ENCODE measurements around the gene CXCL16.

CXCL16 gene

DNA sequence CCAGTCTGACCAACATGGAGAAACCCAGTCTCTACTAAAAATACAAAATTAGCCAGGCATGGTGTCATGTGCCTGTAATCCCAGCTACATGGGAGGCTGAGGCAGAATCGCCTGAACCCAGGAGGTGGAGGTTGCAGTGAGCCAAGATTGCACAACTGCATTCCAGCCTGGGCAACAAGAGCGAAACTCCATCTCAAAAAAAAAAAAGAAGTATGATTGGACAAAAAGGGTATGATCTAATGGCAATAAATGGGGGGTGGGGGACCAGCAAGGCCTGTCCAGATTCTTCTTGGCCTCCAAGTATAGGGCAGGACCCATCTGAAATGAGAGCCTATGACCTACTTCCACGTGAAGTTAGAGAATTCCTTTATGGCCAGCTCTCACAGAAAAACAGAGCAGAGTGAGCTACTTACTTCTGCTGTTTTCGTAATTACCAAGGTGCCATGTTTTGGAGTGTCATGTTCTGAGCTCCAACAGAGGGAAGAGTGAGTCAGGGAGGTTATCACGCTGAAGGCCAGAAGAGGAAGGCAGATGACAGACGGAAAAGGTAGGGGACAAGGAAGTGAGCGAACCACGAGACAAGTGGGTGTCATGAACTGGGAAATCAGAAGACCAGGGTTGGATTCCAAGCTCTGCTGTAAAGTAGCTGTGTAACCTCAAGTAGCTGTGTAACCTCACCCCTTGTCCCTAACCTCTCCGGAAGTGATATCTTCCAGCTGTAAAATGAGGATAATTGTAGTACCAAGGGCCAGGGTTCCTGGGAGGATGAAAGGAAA is 3.7 kb downstream of the CXCL16 start:
- H3K27me3 ChIP-seq (ENCODE audit: control insufficient read depth in 3 of 3, insufficient read depth in 3 of 3, low read depth in 1 of 3, low read length in 3 of 3), result peaks cover 23 to 49% (median 37%) of the 10 kb centered on the region in 3 experiments
- H4K8ac ChIP-seq (ENCODE audit: low read depth, low read length), result no peak overlapping the region
- peaks cover 1 to 8% of the 10 kb centered on the region in 2 donors for H3K36me3 ChIP-seq (replicated peaks in 1 of 2; ENCODE audit: control insufficient read depth in 2 of 2, insufficient read depth in 2 of 2, low read length in 2 of 2)
- H3K4me1 ChIP-seq (ENCODE audit: control insufficient read depth in 2 of 2, insufficient read depth in 1 of 2, low read depth in 1 of 2, low read length in 2 of 2), result peaks cover 3% of the 10 kb centered on the region in 2 donors
- no peak overlapping the region for H2AK5ac ChIP-seq (ENCODE audit: low read depth, low read length)
- no CpG with 5 or more reads among the region's 9 CpGs for WGBS, 2 donors (ENCODE audit: extremely low coverage in 2 of 2, insufficient read length in 2 of 2, insufficient replicate concordance in 1 of 2)
- H2AFZ ChIP-seq (ENCODE audit: low read length), result no peak overlapping the region
- no peak overlapping the region for H3K4ac ChIP-seq (ENCODE audit: low read length)
- no peak overlapping the region for H3K23ac ChIP-seq (ENCODE audit: low read depth, low read length, poor library complexity)
- no peak overlapping the region for H3K27ac ChIP-seq (replicated peaks; ENCODE audit: low read length)
- no peak for DNase-seq (ENCODE audit: low spot score)
- H2BK12ac ChIP-seq (ENCODE audit: low read length), result no peak overlapping the region
- H2BK5ac ChIP-seq (ENCODE audit: low read length), result no peak overlapping the region
- H3K18ac ChIP-seq (ENCODE audit: low read length), result no peak overlapping the region
- no peak overlapping the region for H3K4me2 ChIP-seq (ENCODE audit: insufficient read depth, low read length, poor library complexity, severe bottlenecking)
- no peak overlapping the region for H2BK15ac ChIP-seq (ENCODE audit: low read length)
- H2BK120ac ChIP-seq (ENCODE audit: low read depth, low read length), result no peak overlapping the region
- H3K79me1 ChIP-seq (ENCODE audit: low read depth, low read length), result no peaks in the 10 kb centered on the region
- H4K91ac ChIP-seq (ENCODE audit: low read depth, low read length, poor library complexity), result no peak overlapping the region
- no peak overlapping the region for H3K4me3 ChIP-seq (ENCODE audit: low read length in 2 of 2)
- H3K9ac ChIP-seq (ENCODE audit: low read depth, low read length, poor library complexity), result no peak overlapping the region
- H3K14ac ChIP-seq (ENCODE audit: low read length), result no peak overlapping the region
- no peaks in the 10 kb centered on the region for H3K9me3 ChIP-seq (replicated peaks in 1 of 2; ENCODE audit: control insufficient read depth in 2 of 2, insufficient read depth in 1 of 2, low read depth in 1 of 2, low read length in 2 of 2)

DNA sequence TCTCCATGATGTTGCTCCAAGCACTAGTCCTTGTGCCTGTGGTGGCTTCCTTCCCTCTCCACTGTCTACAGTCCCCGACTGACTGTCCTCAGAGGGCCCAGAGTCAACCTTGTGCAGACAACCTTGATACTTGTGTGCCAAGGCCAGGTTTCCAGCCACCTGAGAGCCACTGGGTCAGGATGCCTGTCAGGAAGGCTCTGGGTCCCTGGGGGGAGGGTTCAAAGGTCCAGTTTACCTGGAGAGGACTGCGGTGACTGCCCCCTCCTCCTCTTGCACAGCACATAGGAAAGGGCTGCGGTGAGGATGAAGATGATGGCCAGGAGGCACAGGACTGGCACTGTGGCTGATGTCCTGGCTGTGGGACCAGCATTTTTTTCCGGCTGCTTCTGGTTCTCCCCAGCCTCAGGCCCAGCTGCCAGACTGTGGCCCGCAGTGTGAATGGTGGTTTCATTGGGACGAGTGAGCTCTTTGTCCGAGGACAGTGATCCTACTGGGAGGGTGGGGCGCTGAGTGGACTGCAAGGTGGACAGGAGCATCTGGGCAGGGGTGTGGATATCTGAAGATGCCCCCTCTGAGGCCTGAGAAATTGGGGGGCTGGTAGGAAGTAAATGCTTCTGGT is 4.8 kb downstream of the CXCL16 start:
- no peak overlapping the region for H3K18ac ChIP-seq (ENCODE audit: low read length)
- WGBS, 2 donors (ENCODE audit: extremely low coverage in 2 of 2, insufficient read length in 2 of 2, insufficient replicate concordance in 1 of 2), result no CpG with 5 or more reads among the region's 8 CpGs
- no peak overlapping the region for H3K27ac ChIP-seq (replicated peaks; ENCODE audit: low read length)
- H4K8ac ChIP-seq (ENCODE audit: low read depth, low read length), result no peak overlapping the region
- H3K4ac ChIP-seq (ENCODE audit: low read length), result no peak overlapping the region
- no peak overlapping the region for H3K4me2 ChIP-seq (ENCODE audit: insufficient read depth, low read length, poor library complexity, severe bottlenecking)
- no peak overlapping the region for H2BK15ac ChIP-seq (ENCODE audit: low read length)
- no peak overlapping the region for H2AK5ac ChIP-seq (ENCODE audit: low read depth, low read length)
- no peak for DNase-seq (ENCODE audit: low spot score)
- peaks cover 1 to 8% of the 10 kb centered on the region in 2 donors for H3K36me3 ChIP-seq (replicated peaks in 1 of 2; ENCODE audit: control insufficient read depth in 2 of 2, insufficient read depth in 2 of 2, low read length in 2 of 2)
- H3K4me1 ChIP-seq (ENCODE audit: control insufficient read depth in 2 of 2, insufficient read depth in 1 of 2, low read depth in 1 of 2, low read length in 2 of 2), result peaks cover 3 to 5% of the 10 kb centered on the region in 2 donors
- no peaks in the 10 kb centered on the region for H3K9me3 ChIP-seq (replicated peaks in 1 of 2; ENCODE audit: control insufficient read depth in 2 of 2, insufficient read depth in 1 of 2, low read depth in 1 of 2, low read length in 2 of 2)
- H3K27me3 ChIP-seq (ENCODE audit: control insufficient read depth in 3 of 3, insufficient read depth in 3 of 3, low read depth in 1 of 3, low read length in 3 of 3), result peaks cover 19 to 38% (median 26%) of the 10 kb centered on the region in 3 experiments
- no peak overlapping the region for H3K14ac ChIP-seq (ENCODE audit: low read length)
- no peak overlapping the region for H3K9ac ChIP-seq (ENCODE audit: low read depth, low read length, poor library complexity)
- no peak overlapping the region for H3K23ac ChIP-seq (ENCODE audit: low read depth, low read length, poor library complexity)
- no peak overlapping the region for H4K91ac ChIP-seq (ENCODE audit: low read depth, low read length, poor library complexity)
- no peaks in the 10 kb centered on the region for H3K79me1 ChIP-seq (ENCODE audit: low read depth, low read length)
- H2BK120ac ChIP-seq (ENCODE audit: low read depth, low read length), result no peak overlapping the region
- H2BK12ac ChIP-seq (ENCODE audit: low read length), result no peak overlapping the region
- H3K4me3 ChIP-seq (ENCODE audit: low read length in 2 of 2), result no peak overlapping the region
- no peak overlapping the region for H2BK5ac ChIP-seq (ENCODE audit: low read length)
- no peak overlapping the region for H2AFZ ChIP-seq (ENCODE audit: low read length)

DNA sequence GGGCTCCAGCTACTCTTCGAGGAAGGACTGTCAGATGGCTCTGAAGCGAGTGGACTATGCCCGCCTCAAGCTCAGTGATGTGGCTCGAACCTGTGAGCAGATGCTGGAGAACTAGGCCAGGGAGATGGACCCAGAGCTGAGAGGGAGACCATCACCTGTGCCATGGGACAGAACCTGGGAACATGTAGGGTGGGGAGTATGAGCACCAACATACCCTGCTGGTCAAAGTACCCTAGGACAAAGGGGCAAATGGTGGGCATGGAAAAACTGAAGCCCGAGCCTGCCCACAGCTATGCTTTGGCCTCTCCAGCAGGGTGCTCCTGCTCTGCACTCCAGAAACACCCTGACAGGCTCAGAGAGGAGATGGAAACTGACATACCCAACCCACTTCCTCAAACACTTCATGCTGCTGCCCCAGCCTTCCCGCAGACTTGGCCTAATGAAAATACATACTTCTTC is 6.6 kb downstream of the CXCL16 start:
- Histone ChIP-seq H2BK12ac (ENCODE audit: low read length) (no peak overlapping the region), H3K4me1 (ENCODE audit: control insufficient read depth in 2 of 2, insufficient read depth in 1 of 2, low read depth in 1 of 2, low read length in 2 of 2) (peaks cover 0 to 2% of the 10 kb centered on the region in 2 donors), H3K36me3 (replicated peaks in 1 of 2; ENCODE audit: control insufficient read depth in 2 of 2, insufficient read depth in 2 of 2, low read length in 2 of 2) (peaks cover 1 to 8% of the 10 kb centered on the region in 2 donors), H3K9ac (ENCODE audit: low read depth, low read length, poor library complexity) (no peak overlapping the region), H3K23ac (ENCODE audit: low read depth, low read length, poor library complexity) (no peak overlapping the region), H3K4ac (ENCODE audit: low read length) (no peak overlapping the region), H2BK5ac (ENCODE audit: low read length) (no peak overlapping the region), H3K27ac (replicated peaks; ENCODE audit: low read length) (no peak overlapping the region), H2BK120ac (ENCODE audit: low read depth, low read length) (no peak overlapping the region), H3K18ac (ENCODE audit: low read length) (no peak overlapping the region), H4K91ac (ENCODE audit: low read depth, low read length, poor library complexity) (no peak overlapping the region), H2AFZ (ENCODE audit: low read length) (no peak overlapping the region), H3K27me3 (ENCODE audit: control insufficient read depth in 3 of 3, insufficient read depth in 3 of 3, low read depth in 1 of 3, low read length in 3 of 3) (peaks cover under 1 to 20% (median 8%) of the 10 kb centered on the region in 3 experiments), H2BK15ac (ENCODE audit: low read length) (no peak overlapping the region), H3K4me2 (ENCODE audit: insufficient read depth, low read length, poor library complexity, severe bottlenecking) (no peak overlapping the region), H2AK5ac (ENCODE audit: low read depth, low read length) (no peak overlapping the region), H3K14ac (ENCODE audit: low read length) (no peak overlapping the region), H4K8ac (ENCODE audit: low read depth, low read length) (no peak overlapping the region), H3K4me3 (ENCODE audit: low read length in 2 of 2) (no peak overlapping the region), H3K79me1 (ENCODE audit: low read depth, low read length) (no peaks in the 10 kb centered on the region), H3K9me3 (replicated peaks in 1 of 2; ENCODE audit: control insufficient read depth in 2 of 2, insufficient read depth in 1 of 2, low read depth in 1 of 2, low read length in 2 of 2) (no peaks in the 10 kb centered on the region)
- no peak for DNase-seq (ENCODE audit: low spot score)
- no CpG with 5 or more reads among the region's 6 CpGs for WGBS, 2 donors (ENCODE audit: extremely low coverage in 2 of 2, insufficient read length in 2 of 2, insufficient replicate concordance in 1 of 2)

DNA sequence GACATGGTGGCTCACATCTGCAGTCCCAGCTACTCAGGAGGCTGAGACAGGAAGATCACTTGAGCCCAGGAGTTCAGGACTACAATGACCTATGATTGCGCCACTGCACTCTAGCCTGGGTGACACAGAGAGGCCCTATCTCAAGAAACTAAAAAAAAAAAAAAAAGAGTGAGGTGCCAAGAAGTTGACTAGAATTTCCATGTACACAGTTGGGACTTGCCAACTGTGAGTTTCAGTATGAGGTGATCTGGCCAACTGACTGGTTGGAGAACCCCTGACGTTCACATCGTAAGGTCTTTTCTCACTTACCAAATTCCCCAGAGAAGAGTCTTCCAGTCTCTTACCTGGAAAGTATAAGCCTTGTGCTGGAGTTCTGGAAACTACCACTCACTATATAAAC is 11.6 kb downstream of the CXCL16 start:
- no peak overlapping the region for H2BK12ac ChIP-seq (ENCODE audit: low read length)
- no peak overlapping the region for H2BK15ac ChIP-seq (ENCODE audit: low read length)
- H3K14ac ChIP-seq (ENCODE audit: low read length), result no peak overlapping the region
- H4K8ac ChIP-seq (ENCODE audit: low read depth, low read length), result no peak overlapping the region
- H3K79me1 ChIP-seq (ENCODE audit: low read depth, low read length), result no peaks in the 10 kb centered on the region
- no peak overlapping the region for H3K4ac ChIP-seq (ENCODE audit: low read length)
- DNase-seq (ENCODE audit: low spot score), result no peak
- no peak overlapping the region for H2BK120ac ChIP-seq (ENCODE audit: low read depth, low read length)
- no peak overlapping the region for H3K27ac ChIP-seq (replicated peaks; ENCODE audit: low read length)
- H4K91ac ChIP-seq (ENCODE audit: low read depth, low read length, poor library complexity), result no peak overlapping the region
- H3K36me3 ChIP-seq (replicated peaks in 1 of 2; ENCODE audit: control insufficient read depth in 2 of 2, insufficient read depth in 2 of 2, low read length in 2 of 2), result peaks cover 0 to 7% of the 10 kb centered on the region in 2 donors
- no CpG with 5 or more reads among the region's 3 CpGs for WGBS, 2 donors (ENCODE audit: extremely low coverage in 2 of 2, insufficient read length in 2 of 2, insufficient replicate concordance in 1 of 2)
- no peak overlapping the region for H2BK5ac ChIP-seq (ENCODE audit: low read length)
- H3K23ac ChIP-seq (ENCODE audit: low read depth, low read length, poor library complexity), result no peak overlapping the region
- no peaks in the 10 kb centered on the region for H3K9me3 ChIP-seq (replicated peaks in 1 of 2; ENCODE audit: control insufficient read depth in 2 of 2, insufficient read depth in 1 of 2, low read depth in 1 of 2, low read length in 2 of 2)
- H3K4me1 ChIP-seq (ENCODE audit: control insufficient read depth in 2 of 2, insufficient read depth in 1 of 2, low read depth in 1 of 2, low read length in 2 of 2), result peaks cover 0 to 2% of the 10 kb centered on the region in 2 donors
- H2AFZ ChIP-seq (ENCODE audit: low read length), result no peak overlapping the region
- no peak overlapping the region for H2AK5ac ChIP-seq (ENCODE audit: low read depth, low read length)
- H3K4me2 ChIP-seq (ENCODE audit: insufficient read depth, low read length, poor library complexity, severe bottlenecking), result no peak overlapping the region
- H3K9ac ChIP-seq (ENCODE audit: low read depth, low read length, poor library complexity), result no peak overlapping the region
- H3K4me3 ChIP-seq (ENCODE audit: low read length in 2 of 2), result no peak overlapping the region
- H3K27me3 ChIP-seq (ENCODE audit: control insufficient read depth in 3 of 3, insufficient read depth in 3 of 3, low read depth in 1 of 3, low read length in 3 of 3), result no peaks in the 10 kb centered on the region
- no peak overlapping the region for H3K18ac ChIP-seq (ENCODE audit: low read length)

All from neuronal stem cell (in vitro differentiated cells).